Posterior cingulate gyrus (tissue), 11 donors: Measurements from ENCODE around the gene IL17C.
"Not testable (repeated sequence)": the region's sequence is repeated elsewhere in the genome, so short reads cannot be mapped to it uniquely, and the experiment has no call there.

Experiments
- DNase-seq, 10 donors: peaks; one replicate each; pipeline versions ENCODE4 v3.0.0 to v3.0.0-alpha.2; 2020 to 2021; ENCODE audit warnings: mixed read lengths in 3 of 10
- intact Hi-C: fragments of 100-400 bp; cut with DNase I; formaldehyde crosslinking; loops from one replicate; pipeline ENCODE4 v1.15.1; 2023

Gene IL17C

DNA sequence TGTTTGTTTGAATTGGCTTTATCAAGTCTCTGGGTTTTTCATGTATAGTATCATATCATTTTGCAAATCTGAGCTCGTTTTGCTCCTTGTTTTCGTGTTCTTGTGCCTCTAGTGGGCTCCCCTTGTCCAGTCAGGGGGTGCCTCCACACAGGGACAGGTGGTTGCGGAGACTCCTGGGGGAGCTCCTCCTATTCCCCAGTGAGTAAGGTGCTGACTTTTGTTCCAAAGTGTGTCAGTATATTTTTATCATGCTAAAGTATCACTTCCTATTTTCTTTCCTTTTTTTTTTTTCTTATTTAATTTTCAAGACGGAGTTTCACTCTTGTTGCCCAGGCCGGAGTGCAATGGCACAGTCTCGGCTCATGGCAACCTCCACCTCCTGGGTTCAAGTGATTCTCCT, 30.3 kb upstream of the IL17C start:
- intact Hi-C loops: no loop called here
- DNase-seq: peak in 1 of 10 donors; percentile 19

- peak in 2 of 10 donors; percentile 23 to 50 for DNase-seq
- intact Hi-C loops: not testable (repeated sequence)
Observed at GRCh38 chr16:88609426-88609825, 28.9 kb upstream of the IL17C start.

DNA sequence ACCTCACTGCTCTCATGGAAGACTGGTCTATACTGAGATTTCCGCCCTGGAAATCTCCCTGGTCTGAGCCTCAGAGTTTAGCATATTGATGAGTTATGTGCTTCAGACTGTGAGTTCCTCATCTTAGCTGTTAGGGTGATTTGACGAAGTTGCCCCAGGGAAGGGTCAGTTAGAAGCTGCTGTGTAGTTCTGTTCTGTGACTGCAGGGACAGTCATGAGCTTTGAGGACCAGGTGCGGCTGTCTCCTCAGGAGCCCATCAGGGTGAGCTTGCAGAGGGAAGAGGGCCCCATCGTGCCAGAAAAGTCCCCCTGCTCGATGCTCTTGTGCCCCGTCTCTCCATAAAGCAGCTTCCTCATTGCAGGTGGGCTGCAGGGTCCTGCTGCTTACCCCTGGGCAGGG, 28.3 kb upstream of the IL17C start:
- DNase-seq: no peak
- intact Hi-C loops: no loop called here

DNA sequence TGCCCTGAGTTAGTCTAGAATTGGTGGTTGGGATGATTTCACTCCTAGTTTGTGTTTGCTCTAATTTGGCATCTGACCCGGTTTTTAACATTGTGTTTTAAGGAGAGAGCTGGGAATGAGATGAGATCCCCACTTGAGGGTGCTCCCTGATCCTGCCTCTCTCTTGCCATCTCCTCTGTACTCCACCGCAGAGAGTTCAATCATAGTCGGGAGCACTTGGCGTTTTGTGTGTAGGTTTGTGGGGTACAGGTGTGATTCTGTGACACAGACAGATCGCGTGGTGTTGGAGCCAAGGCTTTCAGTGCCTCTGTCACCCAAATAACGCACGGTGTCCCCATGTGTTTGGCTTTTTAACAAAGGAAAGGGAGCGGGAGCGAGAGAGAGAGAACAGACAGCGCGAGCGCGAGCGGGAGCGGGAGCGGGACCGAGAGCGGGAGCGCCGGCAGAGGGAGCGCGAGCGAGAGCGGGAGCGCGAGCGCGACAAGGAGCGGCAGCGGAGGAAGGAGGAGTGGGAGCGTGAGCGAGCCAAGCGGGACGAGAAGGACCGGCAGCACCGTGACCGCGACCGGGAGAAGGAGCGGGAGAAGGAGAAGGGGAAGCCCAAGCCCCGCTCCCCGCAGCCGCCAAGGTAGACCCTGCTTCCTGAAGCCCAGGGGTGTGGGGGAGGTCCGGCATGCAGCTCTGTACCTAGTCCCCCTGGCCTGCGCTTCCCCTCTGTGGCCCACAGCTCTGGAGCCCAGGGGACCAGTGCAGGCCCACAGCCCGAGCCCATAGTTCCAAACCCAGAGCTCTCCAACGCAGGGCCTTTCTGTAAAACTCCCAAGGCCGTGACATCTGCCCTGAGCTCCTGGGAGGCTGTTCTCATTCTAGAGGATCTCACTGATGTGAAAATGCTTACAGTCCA, 27.2 kb upstream of the IL17C start:
- DNase-seq: peak in 6 of 10 donors; percentile 27 to 90 (median 44)
- intact Hi-C loops: no loop called here

DNA sequence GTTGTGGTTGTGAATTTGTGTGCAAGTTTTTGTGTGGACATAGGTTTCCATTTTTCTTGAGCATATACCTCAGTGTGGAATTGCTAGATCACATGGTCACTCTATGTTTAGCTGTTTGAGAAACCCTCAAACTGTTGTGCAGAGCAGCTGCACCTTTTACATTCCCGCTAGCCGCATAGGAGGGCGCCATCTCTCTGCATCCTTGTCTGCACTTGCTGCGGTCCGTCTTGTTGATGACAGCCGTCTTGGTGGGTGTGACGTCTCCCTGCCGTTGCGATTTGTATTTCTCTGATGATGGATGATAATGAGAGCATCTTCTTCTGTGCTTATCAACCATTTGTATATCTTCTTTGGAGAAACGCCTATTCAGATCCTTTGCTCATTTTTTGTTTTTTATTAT, 25.1 kb upstream of the IL17C start:
- no peak for DNase-seq
- intact Hi-C loops: no loop called here

GRCh38 chr16:88613911-88614817, 24.2 kb upstream of the IL17C start:
- intact Hi-C loops: no loop called here
- no peak for DNase-seq

DNA sequence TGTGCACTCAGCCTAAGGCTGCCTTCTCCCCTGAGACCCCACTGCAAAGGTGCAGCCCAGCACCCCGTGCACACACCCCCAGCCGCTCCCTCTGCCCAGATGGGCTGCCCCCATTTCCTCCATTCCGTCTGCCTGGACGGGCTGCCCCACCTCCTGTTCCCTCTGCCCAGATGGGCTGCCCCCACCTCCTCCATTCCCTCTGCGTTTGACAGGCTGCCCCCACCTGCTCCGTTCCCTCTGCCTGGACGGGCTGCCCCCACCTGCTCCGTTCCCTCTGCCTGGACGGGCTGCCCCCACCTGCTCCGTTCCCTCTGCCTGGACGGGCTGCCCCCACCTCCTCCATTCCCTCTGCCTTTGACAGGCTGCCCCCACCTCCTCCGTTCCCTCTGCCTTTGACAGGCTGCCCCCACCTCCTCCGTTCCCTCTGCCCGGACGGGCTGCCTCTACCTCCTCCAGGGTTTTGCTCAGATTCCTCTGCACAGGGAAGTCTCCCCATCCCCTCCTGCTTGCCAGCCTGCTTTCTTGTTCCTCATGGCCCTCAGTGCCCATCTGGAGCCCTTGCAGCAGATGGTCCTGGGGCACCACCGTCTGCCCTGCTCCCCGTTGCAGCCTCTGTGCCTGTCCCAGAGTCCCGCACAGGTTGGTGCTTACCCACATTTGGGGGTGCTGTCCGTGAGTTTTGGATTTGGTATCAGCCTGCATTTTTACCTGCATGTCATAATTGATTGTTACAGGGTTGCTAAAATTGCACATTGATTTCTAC, 23.4 kb upstream of the IL17C start:
- peak in 1 of 10 donors; percentile 50 for DNase-seq
- intact Hi-C loops: no loop called here

DNA sequence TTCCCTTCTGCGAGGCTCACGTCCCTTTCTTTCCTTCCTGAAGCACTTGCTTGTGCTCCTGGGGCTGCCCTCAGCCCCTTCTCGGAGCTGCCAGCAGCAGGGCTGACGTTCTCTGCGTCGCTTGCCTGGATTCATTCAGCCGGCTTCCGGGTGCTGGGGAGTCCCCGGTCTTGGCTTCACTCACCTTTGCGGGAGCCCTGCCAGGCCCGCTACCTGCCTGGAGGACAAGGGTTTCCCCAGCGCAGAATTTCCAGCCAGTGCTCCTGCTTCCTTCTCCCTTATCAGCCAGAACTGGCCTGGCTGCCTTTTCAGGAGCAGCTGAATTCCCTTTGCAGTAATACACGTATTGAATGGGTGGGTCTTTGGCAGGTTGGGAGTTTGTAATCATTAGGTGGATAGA, 22.1 kb upstream of the IL17C start:
- intact Hi-C loops: no loop called here
- peak in 1 of 10 donors; percentile 47 for DNase-seq

- intact Hi-C loops: no loop called here
- no peak for DNase-seq
Observed at GRCh38 chr16:88616736-88617135, 21.6 kb upstream of the IL17C start.

DNA sequence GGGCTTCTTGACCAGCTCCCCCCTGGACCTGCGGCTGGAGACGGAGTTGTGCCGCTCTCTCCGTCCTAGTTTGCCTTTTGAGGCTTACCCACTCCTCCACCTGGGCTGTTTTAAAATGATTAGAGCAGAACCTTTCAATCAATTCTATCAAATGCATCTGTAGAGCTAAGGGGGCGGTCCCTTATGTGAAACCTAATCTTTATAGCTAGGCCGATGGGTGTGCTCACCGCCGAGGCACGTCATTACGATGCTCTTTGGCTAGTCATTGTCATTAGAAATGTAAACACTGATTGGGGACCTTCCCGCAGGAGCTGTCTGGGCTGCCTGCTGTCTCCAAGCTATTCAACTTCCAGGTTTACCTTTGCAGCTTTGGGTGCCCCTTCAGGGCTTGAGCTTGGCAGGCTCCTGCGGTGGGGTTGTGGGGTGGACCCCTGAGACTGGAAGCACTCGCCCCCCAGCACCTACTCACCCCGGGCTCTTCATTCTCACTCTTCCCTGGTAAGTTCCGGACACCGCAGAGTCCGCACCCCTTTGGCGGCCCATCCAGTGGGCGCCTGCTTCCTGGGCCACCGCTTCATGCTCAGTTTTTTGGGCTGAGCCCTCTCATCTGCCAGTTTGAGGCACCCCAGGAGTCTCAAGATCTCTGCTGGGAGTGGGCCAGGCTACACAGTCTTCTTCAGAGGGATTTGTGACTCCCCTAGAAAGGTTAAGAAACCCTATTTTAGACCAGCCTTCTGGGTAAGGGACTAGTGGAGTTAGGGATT, 20.9 kb upstream of the IL17C start:
- intact Hi-C loops: no loop called here
- DNase-seq: no peak

- intact Hi-C loops: no loop called here
- DNase-seq: no peak
Observed at GRCh38 chr16:88618182-88618955, 20.0 kb upstream of the IL17C start.

DNA sequence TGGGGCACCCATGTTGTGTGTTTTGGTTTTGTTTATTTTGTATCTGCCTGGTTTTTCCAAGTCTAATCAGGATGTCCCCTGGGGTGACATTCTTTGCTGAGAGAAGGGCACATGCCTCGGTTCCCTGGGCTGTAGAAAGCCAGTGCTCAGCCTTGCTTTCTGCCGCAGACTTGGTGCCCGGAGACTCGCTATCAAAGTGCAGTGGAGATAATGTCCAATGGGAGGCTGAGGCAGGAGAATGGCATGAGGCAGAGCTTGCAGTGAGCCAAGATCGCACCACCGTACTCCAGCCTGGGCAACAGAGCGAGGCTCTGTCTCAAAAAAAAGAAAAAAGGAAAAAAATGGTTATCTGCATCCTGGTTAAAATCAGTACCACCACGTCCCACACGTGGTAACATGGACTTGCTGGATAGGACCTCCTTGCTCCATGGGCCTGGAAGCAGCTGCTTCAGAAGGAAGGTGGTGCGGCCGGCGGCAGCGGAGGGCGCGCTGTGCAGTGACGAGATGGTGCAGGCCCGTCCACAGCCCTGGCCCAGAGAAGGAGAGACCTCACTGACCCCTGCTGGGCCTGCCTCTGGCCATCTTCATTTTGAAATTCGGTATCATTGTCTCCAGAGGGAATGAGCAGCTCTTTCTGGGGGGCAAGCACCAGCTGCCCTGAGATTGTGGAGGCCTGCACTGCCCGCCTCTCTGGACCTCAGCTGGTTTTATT, 19.3 kb upstream of the IL17C start:
- no peak for DNase-seq
- intact Hi-C loops: no loop called here

GRCh38 chr16:88619859-88620815, 18.2 kb upstream of the IL17C start:
- intact Hi-C loops: no loop called here
- no peak for DNase-seq

DNA sequence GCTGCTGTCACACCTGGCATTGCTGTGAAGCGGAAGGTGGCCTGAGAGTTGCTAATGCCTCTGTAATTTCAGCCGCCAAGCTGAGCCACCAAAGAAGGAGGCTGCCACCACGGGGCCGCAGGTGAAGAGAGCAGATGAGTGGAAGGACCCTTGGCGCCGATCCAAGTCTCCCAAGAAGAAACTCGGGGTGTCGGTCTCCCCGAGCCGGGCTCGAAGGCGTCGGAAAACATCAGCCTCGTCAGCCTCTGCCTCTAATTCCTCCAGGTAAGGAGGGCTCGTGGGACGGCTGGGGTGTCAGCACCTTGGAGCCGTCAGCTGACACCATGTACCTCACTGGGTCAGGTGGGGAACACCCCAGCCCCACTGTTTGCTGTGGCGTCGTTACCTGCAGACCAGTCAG, 16.2 kb upstream of the IL17C start:
- DNase-seq: no peak
- intact Hi-C loops: no loop called here

DNA sequence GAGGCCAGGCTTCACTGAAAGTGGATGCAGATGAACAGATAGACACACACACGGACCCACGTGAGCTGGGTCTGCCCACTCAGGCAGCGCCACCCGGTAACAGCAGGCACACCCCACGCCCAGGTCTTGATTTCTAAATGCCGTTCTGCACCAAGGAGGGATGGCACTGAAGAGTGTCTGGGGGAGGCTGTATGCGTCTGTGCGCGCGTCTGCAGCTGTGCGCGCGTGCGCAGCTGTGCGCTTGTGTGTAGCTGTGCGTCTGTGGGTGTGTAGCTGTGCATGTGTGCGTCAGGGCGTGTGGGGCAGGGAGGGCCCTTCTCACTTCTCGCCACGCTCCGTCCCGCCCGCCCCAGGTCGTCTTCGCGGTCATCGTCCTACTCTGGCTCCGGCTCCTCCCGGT, 15.5 kb upstream of the IL17C start:
- intact Hi-C loops: no loop called here
- peak in 5 of 10 donors; percentile 19 to 87 (median 48) for DNase-seq

DNA sequence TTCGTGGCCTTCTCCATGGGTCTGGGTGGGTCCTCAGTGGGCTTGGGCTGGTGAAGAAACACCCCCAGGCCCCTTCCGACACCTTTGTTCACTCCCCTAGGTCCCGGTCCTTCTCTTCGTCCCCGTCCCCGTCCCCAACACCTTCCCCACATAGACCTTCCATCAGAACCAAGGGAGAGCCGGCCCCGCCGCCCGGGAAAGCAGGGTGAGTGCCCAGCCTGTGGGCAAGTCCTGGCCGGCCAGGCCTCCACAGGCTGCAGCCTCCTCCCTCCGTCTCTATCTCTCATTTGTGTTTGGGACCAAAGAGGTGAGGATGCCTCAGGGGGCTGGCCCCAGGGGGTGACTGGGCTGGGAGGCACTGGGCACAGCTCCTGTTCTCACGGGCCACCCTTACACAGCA, 14.5 kb upstream of the IL17C start:
- no peak for DNase-seq
- intact Hi-C loops: no loop called here

DNA sequence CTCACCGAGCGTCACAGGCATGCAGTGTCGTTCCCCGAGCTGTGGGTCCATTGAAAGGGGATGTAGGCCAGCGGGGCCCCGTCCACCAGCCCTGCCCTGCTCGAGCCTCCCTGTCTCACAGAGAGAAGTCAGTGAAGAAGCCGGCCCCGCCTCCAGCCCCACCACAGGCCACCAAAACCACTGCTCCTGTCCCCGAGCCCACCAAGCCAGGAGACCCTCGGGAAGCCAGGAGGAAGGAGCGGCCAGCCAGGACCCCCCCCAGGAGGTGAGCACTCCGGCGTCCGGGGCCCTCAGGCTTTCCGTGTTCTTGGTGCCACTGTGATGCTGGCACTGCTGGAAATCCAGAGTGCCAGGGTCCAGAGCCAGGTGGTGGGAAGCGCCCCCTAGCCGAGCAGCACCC, 13.9 kb upstream of the IL17C start:
- DNase-seq: no peak
- intact Hi-C loops: no loop called here
